RWPE2 (cell line): Measurements from ENCODE around the gene FRAS1.

Experiments
- ATAC-seq: fragments of 200-7000 bp; cut with Tn5 transposase; 3 replicates; pipeline ENCODE4 v1.9.1; 2021; ENCODE audit warnings: low read depth
- DNase-seq: peaks from one replicate; pipeline ENCODE4 v3.0.0-alpha.2; 2020; ENCODE audit warnings: low spot score
- H3K27ac ChIP-seq: fragments of 450-650 bp; 2 replicates; pipeline ENCODE4 v1.5.1; 2017; ENCODE audit warnings: mild to moderate bottlenecking; ENCODE audit not compliant: poor library complexity, severe bottlenecking
- H3K27me3 ChIP-seq: fragments of 250-450 bp; sonication (Bioruptor Pico); 2 replicates; pipeline ENCODE4 v1.5.1; 2021; ENCODE audit warnings: mild to moderate bottlenecking, moderate library complexity; ENCODE audit not compliant: insufficient read depth, poor library complexity, severe bottlenecking
- H3K36me3 ChIP-seq: fragments of 250-450 bp; sonication (Bioruptor Pico); 2 replicates; pipeline ENCODE4 v1.5.1; 2020; ENCODE audit warnings: low read depth, mild to moderate bottlenecking, moderate library complexity
- H3K4me1 ChIP-seq: fragments of 250-450 bp; sonication (Bioruptor Pico); 2 replicates; pipeline ENCODE4 v1.5.1; 2021; ENCODE audit warnings: mild to moderate bottlenecking, moderate library complexity; ENCODE audit not compliant: insufficient read depth, poor library complexity, severe bottlenecking
- H3K4me3 ChIP-seq: fragments of 250-450 bp; sonication (Bioruptor Pico); 2 replicates; pipeline ENCODE4 v1.5.1; 2021; ENCODE audit warnings: mild to moderate bottlenecking, moderate library complexity; ENCODE audit not compliant: severe bottlenecking
- H3K9me3 ChIP-seq: fragments of 250-450 bp; sonication (Bioruptor Pico); 2 replicates; pipeline ENCODE4 v1.5.1; 2021; ENCODE audit warnings: mild to moderate bottlenecking, moderate library complexity; ENCODE audit not compliant: severe bottlenecking
- CTCF ChIP-seq: fragments of 450-650 bp; IDR thresholded peaks from one replicate; pipeline ENCODE4 v1.5.1; 2017; ENCODE audit warnings: mild to moderate bottlenecking, moderate library complexity; ENCODE audit not compliant: poor library complexity, severe bottlenecking

The FRAS1 gene

DNA sequence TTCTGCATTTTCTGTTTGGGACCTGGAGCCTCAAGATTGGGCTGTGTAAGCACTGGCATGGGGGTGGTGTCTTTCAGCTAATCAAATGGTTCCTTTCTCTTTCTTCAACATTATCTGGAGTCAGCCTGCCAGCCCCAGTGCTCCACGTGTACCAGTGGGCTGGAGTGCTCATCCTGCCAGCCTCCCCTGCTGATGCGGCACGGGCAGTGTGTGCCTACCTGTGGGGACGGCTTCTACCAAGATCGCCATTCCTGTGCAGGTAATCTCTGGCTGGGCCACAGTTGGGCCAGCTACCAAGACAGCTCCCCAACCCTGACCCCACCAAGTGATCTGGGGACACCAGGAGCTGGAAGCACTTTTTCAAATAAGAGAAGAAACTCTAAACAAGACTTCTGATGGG is 229.2 kb downstream of the FRAS1 start:
- Histone ChIP-seq H3K27ac (no peak overlapping the region), H3K36me3 (no peaks in the 10 kb centered on the region), H3K4me3 (no peak overlapping the region), H3K27me3 (no peaks in the 10 kb centered on the region), H3K4me1 (no peaks in the 10 kb centered on the region), H3K9me3 (no peaks in the 10 kb centered on the region)
- DNase-seq (no peak), ATAC-seq (no peak)
- TF ChIP-seq CTCF: no peak

GRCh38 chr4:78288327-78288726 is 231.2 kb downstream of the FRAS1 start:
- DNase-seq: no peak
- no peak for TF ChIP-seq CTCF
- H3K9me3 ChIP-seq: no peaks in the 10 kb centered on the region
- no peak overlapping the region for H3K27ac ChIP-seq
- H3K36me3 ChIP-seq: no peaks in the 10 kb centered on the region
- H3K27me3 ChIP-seq: no peaks in the 10 kb centered on the region
- no peak for ATAC-seq
- no peaks in the 10 kb centered on the region for H3K4me1 ChIP-seq
- H3K4me3 ChIP-seq: no peak overlapping the region

- Histone ChIP-seq H3K4me3 (no peak overlapping the region), H3K9me3 (no peaks in the 10 kb centered on the region), H3K36me3 (no peaks in the 10 kb centered on the region), H3K27me3 (no peaks in the 10 kb centered on the region), H3K4me1 (no peaks in the 10 kb centered on the region), H3K27ac (no peak overlapping the region)
- no peak for TF ChIP-seq CTCF
- DNase-seq (no peak), ATAC-seq (no peak)
These were observed 234.2 kb downstream of the FRAS1 start for GRCh38 chr4:78291277-78291676.

- Histone ChIP-seq H3K4me3 (no peak overlapping the region), H3K27me3 (no peaks in the 10 kb centered on the region), H3K4me1 (no peaks in the 10 kb centered on the region), H3K27ac (no peak overlapping the region), H3K36me3 (no peaks in the 10 kb centered on the region), H3K9me3 (no peaks in the 10 kb centered on the region)
- TF ChIP-seq CTCF: no peak
- no peak for ATAC-seq
- no peak for DNase-seq
These were observed 235.2 kb downstream of the FRAS1 start for GRCh38 chr4:78292341-78292740.

DNA sequence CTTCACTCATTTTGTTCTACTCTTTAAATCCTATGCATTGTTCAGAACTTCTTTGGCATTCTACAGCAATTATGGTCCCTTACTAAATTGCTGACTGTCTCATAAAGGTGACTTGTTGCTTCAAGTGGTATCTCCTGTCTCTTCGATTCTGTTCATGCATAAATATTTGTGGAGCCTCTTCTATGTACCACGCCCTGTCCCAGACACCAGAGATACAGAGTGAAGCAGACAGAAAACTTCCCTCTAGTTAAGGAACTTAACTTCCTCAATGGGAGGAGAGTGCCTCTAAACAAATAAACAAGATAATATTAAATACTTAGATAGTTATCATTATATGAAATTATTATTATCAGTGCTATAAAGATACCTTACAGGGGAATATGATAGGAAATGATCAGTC is 235.7 kb downstream of the FRAS1 start:
- no peak for ATAC-seq
- Histone ChIP-seq H3K27me3 (no peaks in the 10 kb centered on the region), H3K4me3 (no peak overlapping the region), H3K4me1 (no peaks in the 10 kb centered on the region), H3K9me3 (no peaks in the 10 kb centered on the region), H3K36me3 (no peaks in the 10 kb centered on the region), H3K27ac (no peak overlapping the region)
- no peak for DNase-seq
- TF ChIP-seq CTCF: no peak
